ENCODE data around the gene CRHBP.
"Not testable (repeated sequence)": the region's sequence is repeated elsewhere in the genome, so short reads cannot be mapped to it uniquely, and the experiment has no call there.

CRHBP gene

GRCh38 chr5:76960004-76960625 is 7.3 kb downstream of the CRHBP start:
- no peak for DNase-seq

GRCh38 chr5:76964060-76964459 is 11.2 kb downstream of the CRHBP start:
- no peak for DNase-seq

GRCh38 chr5:76971511-76971910 is 18.7 kb downstream of the CRHBP start:
- no peak for DNase-seq

GRCh38 chr5:76972689-76973088 is 19.8 kb downstream of the CRHBP start:
- no peak for DNase-seq

GRCh38 chr5:76974785-76975184 is 21.9 kb downstream of the CRHBP start:
- no peak for DNase-seq

- DNase-seq: no peak
Observed at GRCh38 chr5:76978869-76979268, 26.0 kb downstream of the CRHBP start.

- no peak for DNase-seq
Observed at GRCh38 chr5:76980518-76981144, 27.8 kb downstream of the CRHBP start.

- DNase-seq: no peak
Observed at GRCh38 chr5:76982450-76982849, 29.6 kb downstream of the CRHBP start.

GRCh38 chr5:76983468-76983867 is 30.6 kb downstream of the CRHBP start:
- DNase-seq: peak in 1 of 2 donors; percentile 62

GRCh38 chr5:76986825-76987526 is 34.1 kb downstream of the CRHBP start:
- no peak for DNase-seq

GRCh38 chr5:76990899-76991459 is 38.1 kb downstream of the CRHBP start:
- no peak for DNase-seq

GRCh38 chr5:76993436-76993835 is 40.6 kb downstream of the CRHBP start:
- not testable (repeated sequence) for DNase-seq

GRCh38 chr5:76994337-76994736 is 41.5 kb downstream of the CRHBP start:
- no peak for DNase-seq

GRCh38 chr5:76998251-76998650 is 45.4 kb downstream of the CRHBP start:
- DNase-seq: not testable (repeated sequence)

- DNase-seq: no peak
Observed at GRCh38 chr5:76999451-76999850, 46.6 kb downstream of the CRHBP start.

- DNase-seq: no peak
Observed at GRCh38 chr5:77003246-77003645, 50.4 kb downstream of the CRHBP start.

GRCh38 chr5:77006124-77006523 is 53.3 kb downstream of the CRHBP start:
- no peak for DNase-seq

GRCh38 chr5:77008413-77008812 is 55.6 kb downstream of the CRHBP start:
- no peak for DNase-seq

GRCh38 chr5:77010243-77010642 is 57.4 kb downstream of the CRHBP start:
- DNase-seq: no peak

GRCh38 chr5:77011498-77011897 is 58.7 kb downstream of the CRHBP start:
- DNase-seq: no peak

- no peak for DNase-seq
Observed at GRCh38 chr5:77012601-77013000, 59.8 kb downstream of the CRHBP start.

GRCh38 chr5:77015938-77016569 is 63.2 kb downstream of the CRHBP start:
- peak; percentile 20 to 61 for DNase-seq

- no peak for DNase-seq
Observed at GRCh38 chr5:77016962-77017361, 64.1 kb downstream of the CRHBP start.
